Parathyroid adenoma (tissue), 2 donors: Measurements from ENCODE around the gene RHOJ.

Experiments used
- H2AFZ ChIP-seq: fragments of 300-600 bp; sonication (generic); one replicate; pipeline ENCODE4 v1.7.0; 2017; ENCODE audit warnings: antibody characterized with exemption, mild to moderate bottlenecking
- H3K27ac ChIP-seq: fragments of 300-600 bp; sonication (generic); one replicate; pipeline ENCODE4 v1.7.0; 2017
- H3K27me3 ChIP-seq: fragments of 300-600 bp; sonication (generic); one replicate; pipeline ENCODE4 v1.7.0; 2017; ENCODE audit warnings: low read length; ENCODE audit not compliant: control insufficient read depth, insufficient read depth
- H3K36me3 ChIP-seq: fragments of 300-600 bp; sonication (generic); one replicate; pipeline ENCODE4 v1.7.0; 2017; ENCODE audit warnings: low read length; ENCODE audit not compliant: control insufficient read depth, insufficient read depth
- H3K4me1 ChIP-seq: fragments of 300-600 bp; sonication (generic); one replicate; pipeline ENCODE4 v1.7.0; 2017; ENCODE audit warnings: control low read depth
- H3K4me2 ChIP-seq: fragments of 300-600 bp; sonication (generic); one replicate; pipeline ENCODE4 v1.7.0; 2017; ENCODE audit warnings: low read length
- H3K4me3 ChIP-seq: fragments of 300-600 bp; sonication (generic); one replicate; pipeline ENCODE4 v1.7.0; 2017; ENCODE audit warnings: low read depth, low read length
- H3K79me2 ChIP-seq: fragments of 300-600 bp; sonication (generic); one replicate; pipeline ENCODE4 v1.7.0; 2017; ENCODE audit warnings: control low read depth
- H3K9ac ChIP-seq: fragments of 300-600 bp; sonication (generic); one replicate; pipeline ENCODE4 v1.7.0; 2017; ENCODE audit warnings: mild to moderate bottlenecking
- H3K9me3 ChIP-seq: fragments of 300-600 bp; sonication (generic); one replicate; pipeline ENCODE4 v1.7.0; 2017; ENCODE audit warnings: low read length; ENCODE audit not compliant: control insufficient read depth
- CTCF ChIP-seq: fragments of 300-600 bp; sonication (generic); IDR thresholded peaks from one replicate; pipeline ENCODE4 v1.7.0; 2017; ENCODE audit warnings: antibody characterized with exemption, mild to moderate bottlenecking
- donor health status: primary hyperparathyroidism.

Gene RHOJ

GRCh38 chr14:63322472-63322871, 118.2 kb downstream of the RHOJ start:
- Histone ChIP-seq H3K27me3 (no peaks in the 10 kb centered on the region), H3K4me3 (no peak overlapping the region), H3K9me3 (no peaks in the 10 kb centered on the region), H3K36me3 (no peaks in the 10 kb centered on the region), H3K4me1 (no peaks in the 10 kb centered on the region), H3K79me2 (no peaks in the 10 kb centered on the region), H3K9ac (no peak overlapping the region), H3K4me2 (no peak overlapping the region), H3K27ac (no peak overlapping the region), H2AFZ (no peak overlapping the region)
- no peak for TF ChIP-seq CTCF

DNA sequence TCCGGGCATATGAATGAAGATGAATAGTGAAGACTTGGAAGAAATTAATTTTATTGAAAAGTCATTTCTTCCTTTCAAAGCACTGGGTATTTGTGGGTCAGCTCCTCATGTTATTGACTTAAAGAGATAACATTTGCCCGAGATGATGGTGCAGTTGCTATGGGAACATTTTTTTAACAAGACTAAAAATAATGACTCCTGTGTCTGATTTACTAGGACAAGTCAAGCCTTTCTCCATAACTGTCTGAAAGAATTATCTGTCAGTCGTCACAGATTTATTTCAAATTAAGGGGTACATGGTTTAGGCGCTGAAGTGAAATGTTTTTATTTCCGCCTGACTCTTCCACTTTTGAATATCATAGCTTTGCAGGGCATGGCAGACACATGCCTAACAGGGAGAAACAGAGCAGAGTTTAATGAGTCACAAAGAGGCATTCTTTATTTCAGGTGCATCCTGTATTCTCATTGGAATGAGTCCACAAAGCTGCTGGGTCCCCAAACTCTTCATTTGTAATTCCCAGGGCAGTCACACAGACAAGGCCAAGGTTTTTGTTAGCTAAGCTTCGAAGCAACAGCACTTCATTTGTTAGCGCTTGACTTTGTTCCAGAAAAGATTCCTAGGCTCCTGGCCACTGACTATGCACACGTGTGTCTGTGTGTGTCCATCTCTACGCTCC, 118.8 kb downstream of the RHOJ start:
- no peaks in the 10 kb centered on the region for H3K4me1 ChIP-seq
- no peak overlapping the region for H3K27ac ChIP-seq
- no peaks in the 10 kb centered on the region for H3K9me3 ChIP-seq
- H3K4me3 ChIP-seq, result no peak overlapping the region
- H3K9ac ChIP-seq, result no peak overlapping the region
- no peak overlapping the region for H3K4me2 ChIP-seq
- no peak for TF ChIP-seq CTCF
- no peaks in the 10 kb centered on the region for H3K79me2 ChIP-seq
- H2AFZ ChIP-seq, result no peak overlapping the region
- H3K36me3 ChIP-seq, result no peaks in the 10 kb centered on the region
- no peaks in the 10 kb centered on the region for H3K27me3 ChIP-seq

DNA sequence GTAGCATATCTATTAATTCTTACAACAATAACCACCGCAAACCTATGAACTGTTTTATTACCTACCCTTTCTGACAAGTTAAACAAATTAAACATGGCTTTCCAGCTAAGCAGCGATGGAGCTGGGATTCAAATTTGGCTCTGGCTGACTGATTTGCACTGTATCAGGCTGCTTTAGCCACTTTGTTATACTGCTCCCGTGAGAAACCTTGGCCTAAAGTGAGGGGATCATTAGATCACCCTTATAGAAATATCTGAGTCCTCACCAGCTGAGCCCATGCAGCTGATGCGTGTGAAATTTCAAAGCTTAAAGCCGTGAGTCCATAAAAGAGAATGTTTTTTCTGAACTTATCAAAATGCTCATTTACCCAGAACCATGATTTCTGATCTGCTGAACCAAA, 122.6 kb downstream of the RHOJ start:
- no peaks in the 10 kb centered on the region for H3K27me3 ChIP-seq
- no peak overlapping the region for H3K4me2 ChIP-seq
- no peaks in the 10 kb centered on the region for H3K4me1 ChIP-seq
- no peaks in the 10 kb centered on the region for H3K36me3 ChIP-seq
- no peak overlapping the region for H3K4me3 ChIP-seq
- H2AFZ ChIP-seq, result no peak overlapping the region
- no peak for TF ChIP-seq CTCF
- no peak overlapping the region for H3K9ac ChIP-seq
- no peaks in the 10 kb centered on the region for H3K79me2 ChIP-seq
- H3K27ac ChIP-seq, result no peak overlapping the region
- H3K9me3 ChIP-seq, result no peaks in the 10 kb centered on the region

DNA sequence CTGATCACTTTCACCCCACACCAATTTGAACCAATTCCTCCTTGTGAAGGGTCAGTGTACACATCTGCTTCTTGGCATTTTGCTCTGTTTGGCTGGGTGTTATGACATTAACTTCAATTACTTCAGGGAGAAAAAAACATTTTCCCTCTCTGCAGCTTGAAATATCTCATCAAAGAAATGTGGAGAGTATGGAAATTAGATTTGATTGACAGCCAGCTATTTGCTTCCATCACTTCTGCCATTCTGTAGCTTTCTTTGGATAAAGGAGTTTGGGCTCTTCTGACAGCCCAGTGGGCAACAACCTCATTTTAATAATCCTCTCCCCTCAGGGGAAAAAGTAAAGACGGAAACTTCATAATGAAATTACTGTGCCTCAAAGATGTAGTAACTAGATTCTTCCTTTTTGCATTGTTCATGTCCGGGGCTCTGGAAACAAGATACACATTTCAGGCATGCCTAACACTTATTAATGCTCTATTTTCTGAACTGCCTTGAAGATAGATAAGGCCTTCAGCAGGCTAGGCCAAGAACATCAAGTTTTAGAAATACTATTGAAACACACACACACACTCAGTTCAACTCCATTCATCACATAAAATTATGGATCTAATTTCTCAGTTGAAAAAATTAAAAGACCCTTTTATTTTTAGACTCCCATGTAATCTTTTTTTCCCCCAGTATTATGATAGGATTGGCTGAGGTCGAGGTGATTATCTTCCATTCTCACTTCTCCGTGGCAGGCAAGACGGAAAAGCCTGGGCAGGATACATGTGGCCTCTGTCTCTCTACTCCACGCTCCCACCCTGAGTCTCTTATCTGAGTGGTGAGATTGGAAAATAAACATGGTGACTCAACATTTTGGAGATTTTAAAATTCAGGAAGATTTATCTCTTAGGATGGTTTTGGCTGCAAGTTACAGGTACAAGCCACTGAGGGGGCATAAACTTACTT, 124.8 kb downstream of the RHOJ start:
- Histone ChIP-seq H3K27me3 (no peaks in the 10 kb centered on the region), H3K4me3 (no peak overlapping the region), H3K27ac (no peak overlapping the region), H3K36me3 (no peaks in the 10 kb centered on the region), H2AFZ (no peak overlapping the region), H3K4me2 (no peak overlapping the region), H3K79me2 (no peaks in the 10 kb centered on the region), H3K9ac (no peak overlapping the region), H3K4me1 (no peaks in the 10 kb centered on the region), H3K9me3 (no peaks in the 10 kb centered on the region)
- TF ChIP-seq CTCF, result no peak
